ENCODE results near the gene AMPD3.

- no peak for TF ChIP-seq POLR2A (IDR thresholded peaks at IDR 0.05)
- TF ChIP-seq CTCF (IDR thresholded peaks at IDR 0.05 in 8 of 11, conservative IDR thresholded peaks at IDR 0.05 in 3 of 11) = no peak
- TF ChIP-seq POLR2AphosphoS5 (IDR thresholded peaks at IDR 0.05) = no peak
These were observed 35.0 kb downstream of the AMPD3 start for GRCh38 chr11:10490032-10490397.
